Measurements from ENCODE around the gene EIF3C. TPM values are rescaled to one million over a fixed set of nuclear protein-coding genes. Genes with fewer than 3 reads are reported as not detected.
"Not testable (repeated sequence)": the region's sequence is repeated elsewhere in the genome, so short reads cannot be mapped to it uniquely, and the experiment has no call there.

EIF3C gene
- total and polyA plus RNA-seq, 2 of the 4 experiments (the other 2 are of a cell fraction): 132 to 260 TPM

DNA sequence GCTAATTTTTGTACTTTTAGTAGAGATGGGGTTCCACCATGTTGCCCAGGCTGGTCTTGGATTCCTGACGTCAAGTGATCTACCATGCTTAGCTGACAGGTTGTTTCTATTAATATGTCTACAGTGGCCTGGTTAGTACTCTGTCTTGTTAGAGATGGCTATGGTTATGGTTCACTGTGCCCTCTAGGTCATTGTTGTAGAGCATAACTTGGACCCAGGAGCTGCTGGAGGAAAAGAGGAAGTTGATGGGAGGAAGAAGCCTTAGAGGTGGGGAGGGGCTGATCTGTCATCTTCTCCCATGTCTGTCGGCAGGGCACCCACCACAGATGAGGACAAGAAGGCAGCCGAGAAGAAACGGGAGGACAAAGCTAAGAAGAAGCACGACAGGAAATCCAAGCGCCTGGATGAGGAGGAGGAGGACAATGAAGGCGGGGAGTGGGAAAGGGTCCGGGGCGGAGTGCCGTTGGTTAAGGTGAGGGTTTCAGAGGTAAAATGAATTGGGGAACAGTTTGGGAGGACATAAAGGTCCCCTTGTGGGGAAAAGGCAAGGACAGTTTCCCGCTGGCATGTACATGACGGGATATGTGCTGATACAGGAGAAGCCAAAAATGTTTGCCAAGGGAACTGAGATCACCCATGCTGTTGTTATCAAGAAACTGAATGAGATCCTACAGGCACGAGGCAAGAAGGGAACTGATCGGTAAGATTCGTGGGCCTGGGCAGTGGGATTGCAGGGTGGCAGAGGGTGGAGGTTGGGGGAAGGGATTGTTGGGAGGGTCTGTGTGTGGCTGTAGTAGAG is 11.8 kb downstream of the EIF3C start:
- H4K20me1 ChIP-seq (ENCODE audit: insufficient read depth, low read length); H2AK5ac ChIP-seq (ENCODE audit: low read depth, low read length); H2BK15ac ChIP-seq (ENCODE audit: low read depth, low read length); H3K9me3 ChIP-seq (ENCODE audit: control insufficient read depth, insufficient read depth, low read length); POLR2A ChIA-PET (ENCODE audit: unreplicated experiment); H3K4ac ChIP-seq (ENCODE audit: low read depth, low read length); H2BK5ac ChIP-seq (ENCODE audit: low read depth, low read length, poor library complexity, severe bottlenecking); H4K91ac ChIP-seq (ENCODE audit: insufficient read depth, low read depth, low read length); intact Hi-C loops (cut with micrococcal nuclease); H2AFZ ChIP-seq (replicated peaks; ENCODE audit: low read length, poor library complexity); H3K4me3 ChIP-seq (ENCODE audit: insufficient read depth, low read depth, low read length); H3K27ac ChIP-seq (ENCODE audit: insufficient read depth, low read length); H3K9me1 ChIP-seq (ENCODE audit: insufficient read depth, low read length); H3K36me3 ChIP-seq (ENCODE audit: control insufficient read depth, insufficient read depth, low read length); H3K23ac ChIP-seq (ENCODE audit: low read depth, low read length); H3K56ac ChIP-seq (ENCODE audit: extremely low read depth, insufficient read depth, low read length); H3K18ac ChIP-seq (ENCODE audit: low read depth, low read length); H3K4me2 ChIP-seq (ENCODE audit: low read depth, low read length); H3K14ac ChIP-seq (replicated peaks; ENCODE audit: low read depth, low read length); CTCF ChIA-PET; H3K9ac ChIP-seq (ENCODE audit: low read depth, low read length); H2BK20ac ChIP-seq (ENCODE audit: low read depth, low read length); H4K5ac ChIP-seq (ENCODE audit: low read depth, low read length); H3K79me1 ChIP-seq (ENCODE audit: low read depth in 1 of 2, low read length in 2 of 2); in situ Hi-C loops (cut with MboI; ENCODE audit: low sequenced_read_pairs); dilution Hi-C loops (cut with HindIII; ENCODE audit: low sequenced_read_pairs, unreplicated experiment); ATAC-seq (ENCODE audit: low read depth); BruUV-seq (replicated peaks); H3K4me1 ChIP-seq (ENCODE audit: control insufficient read depth, insufficient read depth, low read length); H2AK9ac ChIP-seq (replicated peaks; ENCODE audit: low read depth, low read length, poor library complexity); DNase-seq; H2BK120ac ChIP-seq (ENCODE audit: low read depth, low read length); H4K8ac ChIP-seq (ENCODE audit: low read depth in 2 of 2, low read length in 2 of 2); H3K27me3 ChIP-seq (ENCODE audit: control insufficient read depth, insufficient read depth, low read length): not testable (repeated sequence)
- WGBS, 2 experiments (ENCODE audit: extremely low coverage in 2 of 2, insufficient read length in 1 of 2): no CpG with 5 or more reads among the region's 15 CpGs

GRCh38 chr16:28731253-28731652 is 20.0 kb downstream of the EIF3C start:
- intact Hi-C loops (cut with micrococcal nuclease); H3K27me3 ChIP-seq (ENCODE audit: control insufficient read depth, insufficient read depth, low read length); H4K20me1 ChIP-seq (ENCODE audit: insufficient read depth, low read length); H2AK9ac ChIP-seq (replicated peaks; ENCODE audit: low read depth, low read length, poor library complexity); H4K91ac ChIP-seq (ENCODE audit: insufficient read depth, low read depth, low read length); H3K9me3 ChIP-seq (ENCODE audit: control insufficient read depth, insufficient read depth, low read length); H3K9me1 ChIP-seq (ENCODE audit: insufficient read depth, low read length); H3K18ac ChIP-seq (ENCODE audit: low read depth, low read length); BruUV-seq (replicated peaks); H4K8ac ChIP-seq (ENCODE audit: low read depth in 2 of 2, low read length in 2 of 2); H3K36me3 ChIP-seq (ENCODE audit: control insufficient read depth, insufficient read depth, low read length); dilution Hi-C loops (cut with HindIII; ENCODE audit: low sequenced_read_pairs, unreplicated experiment); H3K23ac ChIP-seq (ENCODE audit: low read depth, low read length); DNase-seq; H3K27ac ChIP-seq (ENCODE audit: insufficient read depth, low read length); H4K5ac ChIP-seq (ENCODE audit: low read depth, low read length); H2BK20ac ChIP-seq (ENCODE audit: low read depth, low read length); in situ Hi-C loops (cut with MboI; ENCODE audit: low sequenced_read_pairs); H3K14ac ChIP-seq (replicated peaks; ENCODE audit: low read depth, low read length); H3K9ac ChIP-seq (ENCODE audit: low read depth, low read length); H2AK5ac ChIP-seq (ENCODE audit: low read depth, low read length); H2BK120ac ChIP-seq (ENCODE audit: low read depth, low read length); H3K4me2 ChIP-seq (ENCODE audit: low read depth, low read length); H3K4ac ChIP-seq (ENCODE audit: low read depth, low read length); H2BK5ac ChIP-seq (ENCODE audit: low read depth, low read length, poor library complexity, severe bottlenecking); H3K4me1 ChIP-seq (ENCODE audit: control insufficient read depth, insufficient read depth, low read length); H2AFZ ChIP-seq (replicated peaks; ENCODE audit: low read length, poor library complexity); H3K56ac ChIP-seq (ENCODE audit: extremely low read depth, insufficient read depth, low read length); H3K4me3 ChIP-seq (ENCODE audit: insufficient read depth, low read depth, low read length); POLR2A ChIA-PET (ENCODE audit: unreplicated experiment); CTCF ChIA-PET; H2BK15ac ChIP-seq (ENCODE audit: low read depth, low read length); H3K79me1 ChIP-seq (ENCODE audit: low read depth in 1 of 2, low read length in 2 of 2): not testable (repeated sequence)
- ATAC-seq (ENCODE audit: low read depth): peak; percentile 96
- no CpG with 5 or more reads among the region's 5 CpGs for WGBS, 2 experiments (ENCODE audit: extremely low coverage in 2 of 2, insufficient read length in 1 of 2)

All from IMR-90 (cell line).